ENCODE results near the gene CAPN14. TPM values are rescaled to one million over a fixed set of nuclear protein-coding genes. Genes with fewer than 3 reads are reported as not detected.
A peak's percentile ranks its signal among the peaks of the same experiment; 100 is the strongest.
"Not testable (repeated sequence)": the region's sequence is repeated elsewhere in the genome, so short reads cannot be mapped to it uniquely, and the experiment has no call there.

Gene CAPN14
- total RNA-seq, 1 experiment from 2014 or later, result 0.96 TPM

GRCh38 chr2:31197166-31197565 lies 20.1 kb downstream of the CAPN14 start:
- DNase-seq (ENCODE audit: low read depth), result no peak

- no peak for DNase-seq (ENCODE audit: low read depth)
Measured at GRCh38 chr2:31196622-31197021, 20.7 kb downstream of the CAPN14 start.

GRCh38 chr2:31193806-31194205 lies 23.5 kb downstream of the CAPN14 start:
- DNase-seq (ENCODE audit: low read depth), result no peak

- DNase-seq (ENCODE audit: low read depth), result no peak
Measured at GRCh38 chr2:31192851-31193392, 24.4 kb downstream of the CAPN14 start.

- no peak for DNase-seq (ENCODE audit: low read depth)
Measured at GRCh38 chr2:31192396-31192795, 24.9 kb downstream of the CAPN14 start.

- DNase-seq (ENCODE audit: low read depth), result no peak
Measured at GRCh38 chr2:31191931-31192330, 25.4 kb downstream of the CAPN14 start.

- DNase-seq (ENCODE audit: low read depth), result no peak
Measured at GRCh38 chr2:31190188-31190587, 27.1 kb downstream of the CAPN14 start.

GRCh38 chr2:31189141-31189540 lies 28.2 kb downstream of the CAPN14 start:
- no peak for DNase-seq (ENCODE audit: low read depth)

- no peak for DNase-seq (ENCODE audit: low read depth)
Measured at GRCh38 chr2:31188131-31188530, 29.2 kb downstream of the CAPN14 start.

GRCh38 chr2:31187166-31187565 lies 30.1 kb downstream of the CAPN14 start:
- DNase-seq (ENCODE audit: low read depth), result no peak

GRCh38 chr2:31183973-31184372 lies 33.3 kb downstream of the CAPN14 start:
- not testable (repeated sequence) for DNase-seq (ENCODE audit: low read depth)

- no peak for DNase-seq (ENCODE audit: low read depth)
Measured at GRCh38 chr2:31176742-31177141, 40.6 kb downstream of the CAPN14 start.

GRCh38 chr2:31171142-31171541 lies 46.2 kb downstream of the CAPN14 start:
- no peak for DNase-seq (ENCODE audit: low read depth)

GRCh38 chr2:31170071-31170698 lies 47.1 kb downstream of the CAPN14 start:
- peak; percentile 66 for DNase-seq (ENCODE audit: low read depth)

GRCh38 chr2:31168291-31168690 lies 49.0 kb downstream of the CAPN14 start:
- DNase-seq (ENCODE audit: low read depth), result peak; percentile 15

GRCh38 chr2:31166925-31167324 lies 50.4 kb downstream of the CAPN14 start:
- DNase-seq (ENCODE audit: low read depth), result peak; percentile 16

GRCh38 chr2:31163011-31163539 lies 54.2 kb downstream of the CAPN14 start:
- DNase-seq (ENCODE audit: low read depth), result no peak

GRCh38 chr2:31161637-31162036 lies 55.7 kb downstream of the CAPN14 start:
- DNase-seq (ENCODE audit: low read depth), result no peak

GRCh38 chr2:31151501-31151900 lies 65.8 kb downstream of the CAPN14 start:
- peak; percentile 25 for DNase-seq (ENCODE audit: low read depth)

GRCh38 chr2:31150120-31150670 lies 67.1 kb downstream of the CAPN14 start:
- DNase-seq (ENCODE audit: low read depth), result no peak

- no peak for DNase-seq (ENCODE audit: low read depth)
Measured at GRCh38 chr2:31148514-31148913, 68.8 kb downstream of the CAPN14 start.

GRCh38 chr2:31147645-31148044 lies 69.7 kb downstream of the CAPN14 start:
- DNase-seq (ENCODE audit: low read depth), result no peak

- no peak for DNase-seq (ENCODE audit: low read depth)
Measured at GRCh38 chr2:31142110-31142509, 75.2 kb downstream of the CAPN14 start.

Measured in RPMI7951 (cell line).